ENCODE data around the gene NPY4R2. TPM values are rescaled to one million over a fixed set of nuclear protein-coding genes. Genes with fewer than 3 reads are reported as not detected.
"Not testable (repeated sequence)": the region's sequence is repeated elsewhere in the genome, so short reads cannot be mapped to it uniquely, and the experiment has no call there.

Gene NPY4R2, protein sequence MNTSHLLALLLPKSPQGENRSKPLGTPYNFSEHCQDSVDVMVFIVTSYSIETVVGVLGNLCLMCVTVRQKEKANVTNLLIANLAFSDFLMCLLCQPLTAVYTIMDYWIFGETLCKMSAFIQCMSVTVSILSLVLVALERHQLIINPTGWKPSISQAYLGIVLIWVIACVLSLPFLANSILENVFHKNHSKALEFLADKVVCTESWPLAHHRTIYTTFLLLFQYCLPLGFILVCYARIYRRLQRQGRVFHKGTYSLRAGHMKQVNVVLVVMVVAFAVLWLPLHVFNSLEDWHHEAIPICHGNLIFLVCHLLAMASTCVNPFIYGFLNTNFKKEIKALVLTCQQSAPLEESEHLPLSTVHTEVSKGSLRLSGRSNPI
- not detected in 2 replicates for total RNA-seq

DNA sequence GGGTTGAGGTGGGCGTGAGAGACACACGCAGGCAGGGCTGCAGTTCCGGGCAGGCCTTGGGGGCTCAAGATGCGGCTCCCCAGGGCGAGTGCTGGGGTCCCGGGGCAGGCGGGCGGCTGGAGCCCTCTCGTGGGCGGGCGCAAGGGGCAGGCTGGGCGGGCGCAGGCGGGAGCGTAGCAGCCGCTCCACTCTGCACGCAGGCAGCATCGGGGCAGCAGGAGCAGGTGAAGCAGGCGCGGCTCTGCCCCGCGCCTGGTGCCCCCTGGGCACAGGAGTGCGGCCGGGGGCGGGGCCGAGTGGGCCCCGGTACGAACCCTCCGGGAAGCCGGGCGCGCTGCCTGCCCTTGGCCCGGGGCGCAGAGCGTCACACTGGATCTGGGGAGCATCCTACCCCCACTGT lies at the start of gene NPY4R2:
Gene NPY4R2, plus strand, starts transcription at position 188 of the 400 bp plus-strand sequence. CDS start 3,326 bp downstream, outside the sequence.
- DNase-seq (ENCODE audit: low read depth); H3K4me3 ChIP-seq (ENCODE audit: low read depth, low read length): not testable (repeated sequence)

DNA sequence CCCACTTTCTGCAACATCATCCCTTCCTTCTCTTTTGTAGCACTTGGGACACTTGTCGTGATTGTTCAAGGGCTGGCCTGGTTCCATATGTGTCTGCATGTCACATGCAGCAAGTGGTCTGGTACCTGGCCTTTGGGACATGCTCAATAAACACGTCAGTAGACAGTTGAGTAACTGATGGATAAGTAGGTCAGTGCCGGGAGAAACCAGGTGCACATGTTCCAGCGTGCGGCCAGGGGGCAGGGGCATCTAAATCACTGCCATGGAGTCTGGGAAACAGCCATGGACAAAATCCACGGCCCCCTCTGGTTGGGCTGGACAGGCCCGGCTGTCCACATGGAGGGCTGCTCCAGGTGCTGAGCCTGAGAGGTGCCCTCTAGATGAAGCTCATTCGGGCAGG lies 47.6 kb upstream of the NPY4R2 start:
- not testable (repeated sequence) for DNase-seq (ENCODE audit: low read depth); H3K4me3 ChIP-seq (ENCODE audit: low read depth, low read length)

DNA sequence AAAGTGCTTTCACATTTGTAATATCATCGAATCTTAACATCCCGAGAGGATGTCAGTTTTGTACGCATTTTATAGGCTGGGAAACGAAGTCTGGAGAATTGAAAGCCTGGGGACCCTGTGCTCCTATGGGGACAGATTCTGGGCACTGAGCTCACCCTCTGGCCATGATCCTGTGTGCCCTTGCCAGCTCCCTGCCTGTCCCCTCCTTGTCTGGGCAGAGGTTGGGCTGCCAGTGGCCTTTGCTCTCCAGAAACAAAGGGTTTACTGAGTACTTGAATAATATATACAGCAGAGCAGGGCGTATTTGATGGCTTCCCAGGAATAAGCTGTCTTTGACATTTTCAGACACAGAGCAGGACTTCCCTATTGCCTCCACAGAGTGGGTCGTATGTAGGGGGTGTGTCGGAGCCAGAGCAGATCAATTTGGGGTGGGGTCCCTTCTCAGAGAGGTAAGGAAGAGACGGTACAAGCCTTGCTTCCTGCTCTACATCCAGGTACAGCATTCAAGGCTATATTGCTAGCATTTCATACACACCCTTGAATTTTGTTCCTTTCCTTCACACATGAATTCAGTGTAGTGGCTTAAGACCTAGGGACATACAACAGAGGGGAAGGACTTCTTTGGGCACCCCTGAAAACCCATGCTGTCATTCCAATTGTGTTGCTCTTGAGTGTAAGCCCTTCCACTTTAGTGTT lies 46.8 kb upstream of the NPY4R2 start:
- not testable (repeated sequence) for H3K4me3 ChIP-seq (ENCODE audit: low read depth, low read length); DNase-seq (ENCODE audit: low read depth)

DNA sequence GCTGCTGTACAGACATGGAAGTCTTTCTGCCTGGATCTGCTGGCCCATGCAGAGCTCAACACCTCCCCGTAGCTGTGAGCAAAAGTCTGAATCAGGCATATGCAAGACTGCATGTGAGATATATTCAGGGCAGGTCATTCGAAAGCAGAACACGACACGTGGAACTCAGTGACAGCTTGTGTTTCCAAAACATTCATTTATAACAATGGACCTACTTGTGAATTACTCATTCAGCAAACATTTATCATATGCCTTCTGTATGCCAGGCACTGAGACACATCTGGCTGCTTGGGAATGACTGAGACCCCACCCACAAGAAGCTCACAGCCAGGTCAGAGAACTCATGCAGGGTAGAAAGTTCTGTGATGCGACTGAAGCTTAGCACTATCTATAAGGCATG lies 46.2 kb upstream of the NPY4R2 start:
- H3K4me3 ChIP-seq (ENCODE audit: low read depth, low read length); DNase-seq (ENCODE audit: low read depth): not testable (repeated sequence)

DNA sequence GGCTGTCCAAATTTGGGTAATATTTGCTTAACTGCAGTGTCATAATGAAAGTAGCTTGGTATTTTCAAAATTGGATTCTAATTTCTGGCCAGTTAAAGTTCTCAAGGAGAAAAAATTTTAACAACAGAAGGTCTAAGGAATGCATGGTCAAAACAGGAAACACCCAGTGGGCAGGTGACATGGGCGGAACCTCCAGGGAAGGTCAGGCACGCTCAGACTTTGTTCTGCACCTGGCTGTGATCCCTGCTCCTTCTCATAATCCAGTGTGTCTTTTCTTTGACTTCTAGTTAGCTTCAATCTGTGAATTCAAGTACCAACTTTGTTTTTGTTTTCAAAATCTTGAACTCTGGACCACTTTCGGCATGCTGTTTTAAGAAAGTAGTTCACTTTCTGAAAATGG lies 34.2 kb upstream of the NPY4R2 start:
- not testable (repeated sequence) for DNase-seq (ENCODE audit: low read depth); H3K4me3 ChIP-seq (ENCODE audit: low read depth, low read length)

DNA sequence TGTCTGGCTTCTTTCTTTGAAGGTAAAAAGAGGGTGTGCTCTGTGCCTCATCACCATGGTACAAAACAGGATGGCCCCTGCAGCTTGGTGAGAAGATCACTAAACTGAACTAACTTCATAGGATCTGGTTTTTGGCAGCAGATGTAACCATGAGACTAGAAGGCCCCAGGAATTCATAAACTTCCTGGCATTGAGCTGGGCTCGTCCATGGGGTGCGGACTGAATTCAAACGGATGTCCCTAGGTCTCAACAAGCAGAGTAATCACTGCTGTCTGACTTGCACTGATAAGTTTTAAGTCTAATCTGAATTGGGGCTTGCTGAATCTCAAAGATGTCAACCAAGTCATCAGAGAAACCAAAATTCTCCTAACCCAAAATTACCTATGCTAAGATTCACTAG lies 33.5 kb upstream of the NPY4R2 start:
- not testable (repeated sequence) for DNase-seq (ENCODE audit: low read depth); H3K4me3 ChIP-seq (ENCODE audit: low read depth, low read length)

DNA sequence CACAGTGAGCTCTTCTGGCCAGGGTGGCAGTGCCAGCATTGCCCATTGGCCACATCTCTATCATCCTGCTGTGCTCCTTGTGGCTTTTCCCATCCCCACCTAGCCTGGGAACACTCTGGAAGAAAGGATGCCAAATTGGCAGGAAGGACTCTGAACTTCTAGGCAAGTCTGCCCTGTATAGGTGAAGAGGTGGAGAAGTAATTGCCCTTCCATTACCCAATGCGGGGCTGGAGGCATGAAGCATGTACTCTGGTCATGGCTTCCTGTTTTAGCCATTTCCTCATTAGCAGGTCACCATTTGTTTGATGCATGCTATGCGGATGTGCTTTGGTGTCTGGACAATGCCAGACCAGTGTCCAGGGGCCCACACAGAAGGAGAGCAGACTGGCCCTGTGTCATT lies 32.1 kb upstream of the NPY4R2 start:
- not testable (repeated sequence) for H3K4me3 ChIP-seq (ENCODE audit: low read depth, low read length); DNase-seq (ENCODE audit: low read depth)

DNA sequence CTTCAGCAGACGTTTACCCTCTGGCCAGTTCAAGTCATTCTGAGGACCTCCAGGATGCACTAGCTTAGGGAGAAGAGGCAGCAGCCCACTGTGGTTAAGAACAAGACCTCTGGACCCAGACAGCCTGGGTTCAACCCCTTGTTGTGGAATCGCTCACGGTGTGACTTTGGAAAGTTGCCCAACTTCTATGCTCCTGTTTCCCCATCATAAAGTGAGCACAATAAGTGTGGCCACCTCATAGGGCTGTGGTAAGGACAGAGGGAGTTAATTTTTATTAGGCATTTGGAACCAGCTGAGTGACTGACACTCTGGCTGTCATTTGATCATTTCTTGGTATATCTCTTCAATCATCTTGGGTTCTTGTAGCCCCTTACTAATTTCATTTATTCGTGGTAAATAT lies 31.6 kb upstream of the NPY4R2 start:
- not testable (repeated sequence) for DNase-seq (ENCODE audit: low read depth)

DNA sequence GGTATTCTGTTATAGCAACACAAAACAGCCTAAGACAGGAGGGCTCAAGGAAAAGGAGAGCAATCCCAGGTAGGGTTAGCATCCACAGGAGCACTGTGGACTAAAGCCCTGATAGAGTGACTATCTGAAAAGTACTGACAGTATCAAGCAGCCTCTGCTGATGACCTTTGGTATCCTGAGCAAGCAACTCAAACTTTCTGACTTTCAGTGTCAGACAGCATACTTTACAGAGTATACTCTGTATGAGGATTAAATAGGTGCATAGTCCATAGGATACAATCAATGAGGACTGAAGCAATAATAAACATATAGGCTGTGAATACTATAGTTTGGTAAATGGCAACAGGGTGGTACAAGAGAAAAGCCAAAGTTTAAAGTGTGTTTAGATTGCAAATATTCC lies 27.7 kb upstream of the NPY4R2 start:
- not testable (repeated sequence) for DNase-seq (ENCODE audit: low read depth); H3K4me3 ChIP-seq (ENCODE audit: low read depth, low read length)

More for the DNA sequence above, 31.6 kb upstream of the NPY4R2 start:
- H3K4me3 ChIP-seq (ENCODE audit: low read depth, low read length) = not testable (repeated sequence)

DNA sequence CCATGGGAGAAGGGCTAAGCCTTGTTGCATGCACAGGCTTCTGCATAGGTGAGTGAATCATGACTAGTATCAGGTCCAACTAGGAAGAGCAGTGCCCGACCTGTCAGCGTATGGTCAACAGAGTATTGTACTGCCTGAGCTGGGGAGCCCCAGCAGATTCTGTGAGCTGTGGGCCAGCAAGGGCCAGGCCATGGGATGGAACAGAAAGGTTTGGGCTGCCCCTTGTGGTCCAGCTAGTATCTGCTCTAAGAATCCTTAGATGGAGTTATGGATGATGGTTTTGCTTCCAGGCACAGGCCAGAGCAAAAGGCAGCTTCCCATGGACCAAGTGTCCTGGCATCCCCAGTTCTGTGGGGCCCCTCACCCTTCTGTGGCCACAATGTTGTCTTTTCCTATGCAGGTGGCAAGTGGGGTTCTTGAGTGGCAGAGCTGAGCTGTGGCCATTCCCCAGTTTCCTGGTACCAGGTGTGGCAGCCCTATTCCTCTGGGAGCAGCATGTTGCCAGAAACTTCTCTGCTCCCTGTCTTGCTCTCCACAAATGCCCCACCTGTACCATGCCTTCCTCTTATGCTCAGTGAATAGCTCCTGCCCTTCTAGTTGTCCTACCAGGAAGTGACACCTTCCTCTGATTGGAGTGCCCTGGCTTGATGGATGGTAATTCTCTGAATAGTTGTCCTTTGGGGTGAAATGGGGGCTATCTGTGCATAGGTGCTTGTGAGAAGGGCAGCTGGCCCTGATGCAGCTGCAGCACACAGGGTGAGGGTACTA lies 25.8 kb upstream of the NPY4R2 start:
- H3K4me3 ChIP-seq (ENCODE audit: low read depth, low read length); DNase-seq (ENCODE audit: low read depth): not testable (repeated sequence)

DNA sequence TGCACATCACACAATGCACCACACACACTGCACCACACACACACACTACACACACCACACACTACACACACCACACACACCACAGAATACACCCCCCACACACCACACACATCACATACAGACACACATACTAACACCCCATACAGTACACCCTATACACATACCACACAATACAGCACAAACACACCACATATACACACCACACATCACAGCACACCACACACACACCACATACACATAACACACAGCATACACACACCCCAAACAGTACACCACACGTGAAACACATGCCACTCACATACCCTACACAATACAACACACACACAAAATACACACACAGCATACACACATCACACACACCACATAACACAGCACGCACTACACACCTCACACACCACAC lies 23.9 kb upstream of the NPY4R2 start:
- H3K4me3 ChIP-seq (ENCODE audit: low read depth, low read length); DNase-seq (ENCODE audit: low read depth): not testable (repeated sequence)

DNA sequence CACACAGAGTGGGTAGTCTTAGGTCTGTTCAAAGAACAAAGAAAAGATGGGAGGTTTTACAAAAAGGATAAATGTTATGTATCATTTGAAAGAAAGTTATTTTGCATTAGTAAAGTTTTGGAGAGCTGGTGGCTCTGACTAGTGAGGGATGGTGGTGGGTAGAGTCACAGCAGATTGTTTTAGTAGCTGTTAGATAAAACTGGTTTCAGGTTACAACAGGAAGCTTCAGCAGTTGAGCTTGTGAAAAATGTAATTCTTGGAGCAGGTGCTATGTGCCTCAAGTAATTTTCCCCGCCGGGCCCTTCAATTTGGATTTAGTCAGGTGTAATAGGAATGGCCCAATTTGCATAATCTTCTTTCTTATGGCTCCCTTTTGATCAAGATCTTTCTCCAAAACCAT lies 20.6 kb upstream of the NPY4R2 start:
- DNase-seq (ENCODE audit: low read depth); H3K4me3 ChIP-seq (ENCODE audit: low read depth, low read length): not testable (repeated sequence)

DNA sequence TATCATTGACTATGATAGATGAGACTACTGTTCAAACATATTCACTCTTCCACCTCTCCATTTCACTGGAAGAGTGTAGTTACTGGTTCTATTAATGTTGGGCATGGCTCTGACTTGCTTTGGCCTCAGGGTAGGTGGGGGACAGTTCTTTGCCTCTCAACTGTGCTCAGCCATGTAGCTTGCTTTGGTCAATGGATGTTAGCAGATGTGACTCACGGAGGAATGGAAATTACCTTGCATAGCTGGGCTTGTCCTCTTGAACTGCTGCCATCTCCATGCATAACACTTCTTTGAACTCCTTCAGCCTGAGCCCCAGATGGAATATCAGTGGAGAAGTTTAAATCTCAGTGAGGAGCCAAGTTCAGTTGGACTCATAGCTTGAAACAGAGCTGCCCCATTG lies 9.1 kb upstream of the NPY4R2 start:
- not testable (repeated sequence) for H3K4me3 ChIP-seq (ENCODE audit: low read depth, low read length); DNase-seq (ENCODE audit: low read depth)

DNA sequence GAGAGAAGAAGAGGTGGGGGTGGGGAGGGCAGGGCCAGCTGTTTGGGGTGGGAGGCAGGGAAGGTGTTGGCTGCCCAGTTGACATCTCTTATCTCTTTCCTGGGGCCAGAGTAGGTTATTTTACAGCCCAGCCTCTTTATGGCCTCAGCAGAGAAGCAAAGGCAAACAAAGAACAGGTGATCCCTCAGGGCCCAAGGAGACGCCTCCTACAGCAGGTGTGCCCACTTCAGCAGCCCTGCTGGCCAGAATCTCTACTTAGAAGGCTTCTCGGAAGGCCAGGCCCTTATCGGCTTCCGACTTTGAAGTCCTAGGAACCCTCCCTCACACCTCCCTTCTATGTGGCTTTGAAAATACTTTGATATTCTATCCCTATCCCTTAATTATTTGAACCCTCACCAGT lies 8.0 kb upstream of the NPY4R2 start:
- DNase-seq (ENCODE audit: low read depth); H3K4me3 ChIP-seq (ENCODE audit: low read depth, low read length): not testable (repeated sequence)

DNA sequence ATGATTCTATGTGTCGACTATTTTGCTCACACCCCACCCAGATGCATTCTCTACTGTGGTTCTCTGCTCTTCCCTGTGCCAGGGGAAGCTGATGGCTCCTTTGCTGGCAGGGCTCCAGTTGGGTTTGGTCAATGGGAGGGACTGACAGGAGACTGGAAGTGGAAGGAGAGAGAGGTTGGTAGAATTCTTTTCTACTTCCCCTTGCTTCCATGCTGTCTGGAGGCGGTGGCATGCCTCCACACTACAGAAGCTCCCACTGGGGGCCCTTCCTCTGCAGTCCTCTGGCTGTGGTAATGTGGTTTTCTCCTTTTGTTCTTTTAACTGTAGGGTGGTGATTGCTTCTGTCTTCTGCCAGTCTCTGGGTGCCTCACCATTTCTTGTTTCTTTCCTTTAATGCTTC lies 4.4 kb upstream of the NPY4R2 start:
- not testable (repeated sequence) for DNase-seq (ENCODE audit: low read depth)

DNA sequence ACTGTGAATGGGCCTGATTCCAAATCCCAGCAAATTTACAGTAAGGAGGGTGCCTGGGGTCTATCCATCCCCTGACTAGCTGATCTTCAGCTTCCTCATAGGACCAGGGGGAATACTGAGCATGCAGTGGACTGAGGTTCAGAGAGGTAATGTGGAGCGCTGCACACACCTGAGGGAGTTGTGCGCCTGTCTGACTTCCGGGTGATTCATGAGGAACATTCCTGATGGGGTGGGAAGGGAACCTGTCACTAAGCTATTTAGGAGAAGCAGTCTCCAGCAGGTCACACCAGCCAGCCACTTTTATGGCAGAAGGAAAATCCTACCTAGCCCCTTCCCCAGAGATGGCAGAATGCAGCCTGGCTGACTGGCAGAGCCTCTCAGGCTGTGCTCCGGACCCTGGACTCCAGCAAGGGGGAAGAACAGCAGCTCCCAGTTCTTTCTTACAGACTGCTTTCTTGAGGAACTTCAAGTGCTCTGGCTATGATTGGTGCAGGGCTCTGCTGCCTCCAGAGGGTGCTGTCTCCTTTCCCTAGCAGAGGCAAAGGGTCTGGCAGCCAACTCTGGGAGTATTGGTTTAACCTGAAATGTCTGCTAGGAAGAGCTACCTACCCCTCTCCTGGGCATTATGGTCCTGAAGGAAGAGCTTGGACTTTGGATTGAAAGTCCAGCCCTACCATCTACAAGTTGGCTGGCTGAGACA lies 2.5 kb upstream of the NPY4R2 start:
- DNase-seq (ENCODE audit: low read depth); H3K4me3 ChIP-seq (ENCODE audit: low read depth, low read length): not testable (repeated sequence)

More for the DNA sequence above, 4.4 kb upstream of the NPY4R2 start:
- not testable (repeated sequence) for H3K4me3 ChIP-seq (ENCODE audit: low read depth, low read length)

DNA sequence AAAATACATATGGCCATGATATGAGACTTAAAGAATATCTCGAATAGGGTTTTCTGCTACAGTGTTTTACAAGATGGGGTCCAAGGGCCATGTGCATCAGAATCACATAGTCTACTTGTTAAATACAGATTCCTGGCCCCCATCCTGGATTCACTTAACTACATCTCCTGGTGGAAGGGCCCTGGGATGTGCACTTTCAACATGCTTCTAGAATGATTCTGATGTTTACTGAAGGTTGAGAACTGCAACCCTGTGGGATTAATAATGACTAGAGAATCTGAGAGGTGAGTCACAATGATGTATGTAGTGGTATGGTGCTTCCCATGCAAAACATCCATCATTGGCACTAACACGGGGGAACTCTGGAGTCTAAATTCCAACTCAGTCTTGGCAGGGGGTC lies 2.1 kb downstream of the NPY4R2 start:
- DNase-seq (ENCODE audit: low read depth); H3K4me3 ChIP-seq (ENCODE audit: low read depth, low read length): not testable (repeated sequence)

DNA sequence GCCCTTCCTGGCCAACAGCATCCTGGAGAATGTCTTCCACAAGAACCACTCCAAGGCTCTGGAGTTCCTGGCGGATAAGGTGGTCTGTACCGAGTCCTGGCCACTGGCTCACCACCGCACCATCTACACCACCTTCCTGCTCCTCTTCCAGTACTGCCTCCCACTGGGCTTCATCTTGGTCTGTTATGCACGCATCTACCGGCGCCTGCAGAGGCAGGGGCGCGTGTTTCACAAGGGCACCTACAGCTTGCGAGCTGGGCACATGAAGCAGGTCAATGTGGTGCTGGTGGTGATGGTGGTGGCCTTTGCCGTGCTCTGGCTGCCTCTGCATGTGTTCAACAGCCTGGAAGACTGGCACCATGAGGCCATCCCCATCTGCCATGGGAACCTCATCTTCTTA lies 4.0 kb downstream of the NPY4R2 start:
- not testable (repeated sequence) for H3K4me3 ChIP-seq (ENCODE audit: low read depth, low read length); DNase-seq (ENCODE audit: low read depth)

DNA sequence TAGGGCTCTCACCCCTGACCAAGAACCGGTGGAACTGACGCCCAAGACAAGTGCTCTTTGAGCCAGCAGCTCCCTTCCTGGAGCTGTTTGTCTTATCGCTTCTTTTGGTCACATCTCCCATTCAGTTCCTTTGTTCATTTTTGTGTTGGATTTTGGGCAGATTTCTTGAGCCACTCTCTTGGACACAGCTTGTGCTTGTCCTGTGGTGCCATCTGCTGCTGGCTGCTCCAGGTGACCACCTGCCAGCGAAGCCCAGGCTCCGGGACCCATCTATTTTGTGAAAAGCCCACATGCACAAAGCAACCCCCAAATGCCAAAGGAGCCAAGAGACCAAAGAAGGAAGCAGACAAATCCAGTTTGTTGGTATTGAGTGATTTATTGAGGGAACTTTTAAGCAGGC lies 6.2 kb downstream of the NPY4R2 start:
- H3K4me3 ChIP-seq (ENCODE audit: low read depth, low read length); DNase-seq (ENCODE audit: low read depth): not testable (repeated sequence)

All from fibroblast of villous mesenchyme (primary cell).